D721Med (cell line): ENCODE data around the gene PCSK4.
"Not testable (repeated sequence)": the region's sequence is repeated elsewhere in the genome, so short reads cannot be mapped to it uniquely, and the experiment has no call there.

ENCODE experiments used
- DNase-seq: peaks from one replicate; pipeline ENCODE4 v3.0.0; 2011; ENCODE audit warnings: low spot score; ENCODE audit not compliant: insufficient read length
- FAIRE-seq: peaks from 2 replicates; lab custom pipeline; 2011; peaks lifted over from hg19 to GRCh38; lab: Jason Lieb, UNC
- TF ChIP-seq, protein P1 (sequence below): IDR thresholded peaks from 2 replicates; pipeline ENCODE4 v1.5.1; 2012; ENCODE audit warnings: mild to moderate bottlenecking, control low read depth; ENCODE audit not compliant: insufficient read depth; ENCODE audit errors: missing control alignments

PCSK4 gene

DNA sequence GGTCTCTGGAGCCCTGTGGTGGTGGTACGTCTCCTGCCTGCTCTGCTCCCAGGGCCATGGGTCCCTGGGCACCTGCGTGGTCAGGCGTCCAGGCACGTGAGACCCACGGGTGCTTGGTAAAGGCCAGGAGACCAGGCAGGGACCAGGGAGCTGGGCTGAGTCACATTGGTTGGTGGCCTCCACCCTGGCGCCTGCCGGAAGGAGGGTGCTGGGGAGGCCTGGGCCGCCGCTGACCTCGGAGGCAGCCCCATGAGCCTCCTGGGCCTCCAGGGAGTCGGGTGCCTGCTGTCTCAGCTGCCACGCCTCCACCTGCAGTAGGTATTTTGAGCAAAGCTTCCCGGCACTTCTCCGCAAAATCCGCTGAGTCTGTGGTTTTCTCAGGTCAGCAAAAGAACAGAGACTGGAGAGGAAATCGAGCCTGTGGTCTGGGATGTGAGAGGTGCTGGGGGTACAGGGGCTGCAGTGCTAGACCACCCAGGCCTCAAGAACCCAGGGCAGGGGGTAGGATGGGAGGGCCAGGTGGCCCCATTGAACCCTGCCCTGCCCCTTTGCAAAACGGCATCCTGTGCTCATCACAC is 30.1 kb upstream of the PCSK4 start:
- FAIRE-seq (no peak), DNase-seq (no peak)
- TF ChIP-seq, protein P1, sequence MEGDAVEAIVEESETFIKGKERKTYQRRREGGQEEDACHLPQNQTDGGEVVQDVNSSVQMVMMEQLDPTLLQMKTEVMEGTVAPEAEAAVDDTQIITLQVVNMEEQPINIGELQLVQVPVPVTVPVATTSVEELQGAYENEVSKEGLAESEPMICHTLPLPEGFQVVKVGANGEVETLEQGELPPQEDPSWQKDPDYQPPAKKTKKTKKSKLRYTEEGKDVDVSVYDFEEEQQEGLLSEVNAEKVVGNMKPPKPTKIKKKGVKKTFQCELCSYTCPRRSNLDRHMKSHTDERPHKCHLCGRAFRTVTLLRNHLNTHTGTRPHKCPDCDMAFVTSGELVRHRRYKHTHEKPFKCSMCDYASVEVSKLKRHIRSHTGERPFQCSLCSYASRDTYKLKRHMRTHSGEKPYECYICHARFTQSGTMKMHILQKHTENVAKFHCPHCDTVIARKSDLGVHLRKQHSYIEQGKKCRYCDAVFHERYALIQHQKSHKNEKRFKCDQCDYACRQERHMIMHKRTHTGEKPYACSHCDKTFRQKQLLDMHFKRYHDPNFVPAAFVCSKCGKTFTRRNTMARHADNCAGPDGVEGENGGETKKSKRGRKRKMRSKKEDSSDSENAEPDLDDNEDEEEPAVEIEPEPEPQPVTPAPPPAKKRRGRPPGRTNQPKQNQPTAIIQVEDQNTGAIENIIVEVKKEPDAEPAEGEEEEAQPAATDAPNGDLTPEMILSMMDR = no peak

DNA sequence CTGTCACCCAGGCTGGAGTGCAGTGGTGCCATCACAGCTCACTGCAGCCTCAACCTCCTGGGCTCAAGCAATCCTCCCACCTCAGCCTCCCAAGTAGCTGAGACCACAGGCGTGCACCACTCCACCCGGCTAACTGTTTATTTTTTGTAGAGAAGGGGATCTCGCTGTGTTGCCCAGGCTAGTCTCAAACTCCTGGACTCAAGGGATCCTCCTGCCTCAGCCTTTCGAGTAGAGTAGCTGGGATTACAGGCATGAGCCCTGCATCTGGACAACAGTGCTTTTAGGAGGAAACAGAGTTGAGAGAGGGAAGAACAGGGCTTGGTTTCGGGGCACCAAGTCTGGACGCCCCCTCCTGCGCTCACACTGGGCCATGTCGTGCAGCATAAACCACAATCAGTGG is 29.7 kb upstream of the PCSK4 start:
- DNase-seq, FAIRE-seq: not testable (repeated sequence)

DNA sequence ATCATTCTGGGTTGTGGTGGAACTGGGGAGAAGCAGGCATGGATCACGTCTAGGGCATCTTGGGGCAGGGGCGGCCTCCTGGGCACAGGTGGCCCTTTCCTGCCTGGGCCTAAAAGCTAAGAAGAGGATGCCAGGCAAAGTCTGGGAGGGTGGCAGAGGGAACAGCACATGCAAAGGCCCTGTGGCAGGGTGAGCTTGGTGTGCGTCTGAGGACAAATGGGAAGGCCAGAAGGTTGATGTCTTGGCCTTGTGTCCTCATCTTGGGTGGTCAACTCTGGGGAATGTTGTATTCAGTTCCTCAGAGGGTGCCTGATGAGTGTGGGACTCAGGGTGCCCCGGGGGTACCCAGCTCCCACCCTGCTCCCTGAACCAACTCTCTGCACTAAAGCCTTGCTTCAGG is 28.3 kb upstream of the PCSK4 start:
- FAIRE-seq = no peak
- TF ChIP-seq, protein P1 = no peak
- DNase-seq = no peak

DNA sequence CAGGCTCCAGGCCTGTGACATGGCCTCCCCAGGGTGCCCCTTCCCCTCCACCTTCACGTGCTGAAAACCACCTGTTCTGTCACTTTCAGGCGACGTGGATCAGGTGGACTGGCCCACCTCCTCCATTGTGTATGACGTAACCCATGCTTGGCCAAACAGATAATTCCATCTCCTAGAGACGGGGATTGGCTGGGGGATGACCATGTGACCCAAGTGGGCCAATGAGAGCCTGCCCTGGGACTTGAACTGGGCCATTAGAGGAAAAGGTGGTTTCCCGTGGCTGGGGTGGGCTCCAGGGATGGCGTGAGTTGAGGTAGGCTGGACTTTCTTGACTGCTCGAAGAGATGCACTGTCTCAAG is 26.2 kb upstream of the PCSK4 start:
- DNase-seq (no peak), FAIRE-seq (no peak)
- TF ChIP-seq, protein P1 = no peak

DNA sequence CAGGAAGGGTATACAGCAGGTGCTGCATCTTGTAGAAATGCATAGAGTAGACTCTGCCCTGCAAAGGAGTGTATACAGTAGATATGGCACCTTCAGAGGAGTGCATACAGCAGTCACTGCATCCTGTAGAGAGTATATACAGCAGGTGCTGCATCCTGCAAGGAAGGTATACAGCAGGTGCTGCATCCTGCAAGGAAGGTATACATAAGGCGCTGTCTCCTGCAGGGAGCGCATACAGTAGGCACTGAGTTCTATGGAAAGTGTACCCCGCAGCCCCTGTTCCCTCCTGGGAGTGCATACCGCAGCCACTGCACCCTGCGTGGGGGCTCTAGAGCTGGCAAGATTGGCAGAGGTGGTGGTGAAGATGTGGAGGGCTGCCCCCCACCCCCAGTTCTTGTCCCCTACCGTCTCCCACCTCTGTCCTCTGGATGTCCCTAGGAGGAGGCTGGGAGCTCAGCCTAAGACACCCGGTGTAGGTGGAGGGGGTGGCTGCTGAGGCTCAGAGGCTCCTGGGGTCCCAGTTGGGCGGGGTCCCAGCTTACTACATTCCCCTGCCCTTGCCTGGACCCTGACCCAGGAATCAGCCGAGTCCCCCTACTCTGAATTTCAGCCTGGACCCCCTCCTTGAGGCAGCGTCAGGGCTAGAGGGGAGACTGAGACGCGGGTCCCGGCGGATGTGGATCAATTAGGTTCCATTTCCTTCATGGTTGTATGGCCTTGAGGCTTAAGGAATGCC is 25.0 kb upstream of the PCSK4 start:
- TF ChIP-seq, protein P1 = no peak
- FAIRE-seq (no peak), DNase-seq (no peak)

DNA sequence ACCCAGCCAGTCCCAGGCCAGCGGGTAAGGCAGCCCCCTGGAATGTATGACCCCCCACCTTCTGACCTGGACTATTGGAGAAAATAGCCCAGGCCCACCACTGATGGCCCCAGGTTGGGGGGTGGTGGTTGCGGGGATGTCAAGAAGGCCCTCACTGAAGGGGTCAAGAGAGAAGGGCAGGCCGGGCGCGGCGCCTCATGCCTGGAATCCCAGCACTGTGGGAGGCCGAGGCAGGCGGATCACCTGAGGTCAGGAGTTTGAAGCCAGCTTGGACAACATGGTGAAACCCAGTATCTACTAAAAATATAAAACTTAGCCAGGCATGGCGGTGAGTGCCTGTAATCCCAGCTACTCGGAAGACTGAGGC is 24.1 kb upstream of the PCSK4 start:
- TF ChIP-seq, protein P1 = no peak
- FAIRE-seq = no peak
- no peak for DNase-seq

DNA sequence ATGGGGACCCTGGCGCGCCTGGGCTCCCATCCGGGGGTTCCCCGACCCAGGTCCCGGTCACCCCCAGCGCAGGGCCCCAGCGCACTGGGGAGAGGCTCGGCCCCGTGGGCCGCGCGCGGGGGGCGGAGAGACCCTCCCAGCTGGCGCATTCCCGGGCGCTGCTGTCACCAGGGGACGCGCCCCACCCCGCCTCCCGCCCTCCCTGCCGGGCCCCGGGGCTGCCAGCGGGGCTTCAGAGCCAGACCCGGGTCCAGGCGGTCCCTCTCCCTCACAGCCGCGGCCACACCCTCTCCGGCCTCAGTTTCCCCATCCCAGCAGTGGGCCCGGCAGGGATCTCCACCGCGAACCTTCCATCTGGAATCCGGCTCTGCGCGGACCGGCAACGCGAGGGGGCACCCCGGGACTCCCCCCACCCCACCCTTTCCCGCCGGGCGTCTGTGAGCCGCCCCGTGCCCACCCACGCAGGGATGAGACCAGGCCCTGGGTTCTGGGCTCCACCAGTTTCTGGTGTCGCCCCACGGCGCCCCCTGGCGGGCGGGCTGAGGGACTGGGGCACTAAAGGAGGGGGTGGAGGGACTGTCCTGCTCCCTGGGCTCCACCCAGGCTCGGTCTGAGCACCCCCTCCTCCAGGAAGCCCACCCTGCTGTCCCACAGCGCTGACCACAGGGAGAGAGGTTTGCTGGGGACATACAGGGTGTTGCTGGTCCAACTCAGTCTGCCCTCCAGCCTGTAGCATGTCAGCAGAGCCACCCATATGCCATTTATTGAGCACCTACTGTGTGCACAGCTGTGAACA is 23.5 kb upstream of the PCSK4 start:
- no peak for FAIRE-seq
- TF ChIP-seq, protein P1 = peak; percentile 33
- DNase-seq = no peak
